HEK293T (cell line): ENCODE measurements around the gene GRIN2C.
A peak's percentile ranks its signal among the peaks of the same experiment; 100 is the strongest.

Experiments used
- CTCF ChIA-PET: fragments of 350-600 bp; formaldehyde crosslinking; extraction: SDS; loops from one replicate; lab custom pipeline; 2021; ENCODE audit warnings: antibody characterized with exemption, inconsistent platforms; lab: Yijun Ruan, JAX
- POLR2A ChIA-PET: fragments of 350-600 bp; formaldehyde crosslinking; extraction: SDS; loops from one replicate; lab custom pipeline; 2020; ENCODE audit warnings: antibody characterized with exemption, inconsistent platforms; lab: Yijun Ruan, JAX
- DNase-seq: peaks from one replicate; pipeline ENCODE4 v3.0.0; 2012; ENCODE audit warnings: mixed read lengths; ENCODE audit errors: extremely low spot score
- ARNT ChIP-seq: fragments of 450-650 bp; IDR thresholded peaks from 2 replicates; pipeline ENCODE4 v1.6.1; 2017; ENCODE audit warnings: mild to moderate bottlenecking
- BHLHE40 ChIP-seq: fragments of 450-650 bp; IDR thresholded peaks from 2 replicates; pipeline ENCODE4 v1.6.1; 2016; ENCODE audit warnings: mild to moderate bottlenecking, moderate library complexity, borderline replicate concordance
- CTBP1 ChIP-seq: fragments of 450-650 bp; IDR thresholded peaks from 2 replicates; pipeline ENCODE4 v1.6.1; 2016; ENCODE audit warnings: borderline replicate concordance
- ELF4 ChIP-seq: fragments of 450-650 bp; IDR thresholded peaks from 2 replicates; pipeline ENCODE4 v1.6.1; 2017; ENCODE audit warnings: antibody characterized with exemption
- FOXA1 ChIP-seq: fragments of 450-650 bp; IDR thresholded peaks from 2 replicates; pipeline ENCODE4 v1.6.1; 2016; ENCODE audit warnings: mild to moderate bottlenecking
- FOXK2 ChIP-seq: fragments of 450-650 bp; IDR thresholded peaks from 2 replicates; pipeline ENCODE4 v1.6.1; 2016; ENCODE audit warnings: mild to moderate bottlenecking
- FOXM1 ChIP-seq: fragments of 450-650 bp; IDR thresholded peaks from 2 replicates; pipeline ENCODE4 v1.6.1; 2017; ENCODE audit warnings: mild to moderate bottlenecking, borderline replicate concordance
- HDGF ChIP-seq: fragments of 450-650 bp; IDR thresholded peaks from 2 replicates; pipeline ENCODE4 v1.6.1; 2017; ENCODE audit warnings: antibody characterized with exemption, borderline replicate concordance
- L3MBTL2 ChIP-seq: fragments of 450-650 bp; conservative IDR thresholded peaks from 2 replicates; pipeline ENCODE4 v1.6.1; 2016; ENCODE audit warnings: mild to moderate bottlenecking
- LEF1 ChIP-seq: fragments of 450-650 bp; IDR thresholded peaks from 2 replicates; pipeline ENCODE4 v1.6.1; 2017; ENCODE audit warnings: mild to moderate bottlenecking, borderline replicate concordance
- NFRKB ChIP-seq: fragments of 450-650 bp; IDR thresholded peaks from 2 replicates; pipeline ENCODE4 v1.6.1; 2016; ENCODE audit warnings: mild to moderate bottlenecking, moderate library complexity
- SP1 ChIP-seq: fragments of 450-650 bp; IDR thresholded peaks from 2 replicates; pipeline ENCODE4 v1.6.1; 2017
- SUZ12 ChIP-seq: fragments of 450-650 bp; IDR thresholded peaks from 2 replicates; pipeline ENCODE4 v1.6.1; 2016; ENCODE audit warnings: mild to moderate bottlenecking
- TARDBP ChIP-seq: fragments of 450-650 bp; IDR thresholded peaks from 2 replicates; pipeline ENCODE4 v1.6.1; 2016
- ZNF384 ChIP-seq: fragments of 450-650 bp; IDR thresholded peaks from 2 replicates; pipeline ENCODE4 v1.6.1; 2016
- TF ChIP-seq, protein P1 (sequence below): fragments of 450-650 bp; IDR thresholded peaks from 2 replicates; pipeline ENCODE4 v1.6.1; 2016

The GRIN2C gene

DNA sequence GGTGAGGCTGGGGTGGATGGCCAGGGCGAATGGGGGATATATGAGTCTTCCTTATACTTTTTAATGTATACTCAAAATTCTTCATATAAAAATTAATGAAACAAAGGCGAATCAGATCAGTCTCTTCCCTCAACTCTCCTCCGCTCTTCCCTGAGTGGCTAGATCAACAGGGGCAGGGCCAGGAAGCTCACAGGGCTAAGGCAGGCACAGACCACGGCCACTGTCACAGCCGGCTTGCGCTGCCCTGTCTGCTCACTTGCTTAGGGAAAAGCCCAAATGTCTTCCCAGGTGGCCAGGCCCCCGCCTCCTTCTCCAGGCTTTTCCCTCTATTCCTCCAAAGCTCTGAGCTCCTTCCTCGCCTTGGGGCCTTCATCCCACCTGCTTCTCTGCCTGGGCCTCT, 6.0 kb downstream of the GRIN2C start:
- POLR2A ChIA-PET: interaction anchor here (0.7 to 3.3 kb wide), 3 partner anchors 10 to 19 kb away, joined by 3 to 39 read pairs (median 26); partner anchors contain the start of gene FDXR
- CTCF ChIA-PET: interaction anchor here (0.6 to 2.7 kb wide), 3 partner anchors 8 to 107 kb away, joined by 4 to 14 read pairs (median 4); no protein-coding TSS in a partner anchor

DNA sequence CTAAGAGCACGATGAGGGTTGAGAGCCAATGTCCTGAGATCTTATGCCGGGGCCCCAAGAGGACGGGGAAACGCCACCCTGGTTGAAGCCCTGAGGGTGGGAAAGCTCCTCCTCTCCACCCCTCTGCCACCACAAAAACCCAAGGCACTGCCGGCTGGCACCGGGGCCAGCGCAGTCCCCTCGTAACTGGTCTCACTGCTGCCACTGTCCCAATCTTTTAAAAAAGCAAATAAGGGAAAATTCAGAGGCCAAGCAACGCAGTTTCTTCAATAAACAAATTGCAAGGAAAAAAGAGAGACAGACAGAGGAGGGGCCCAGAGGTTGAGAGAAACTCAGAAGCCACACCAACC, 6.7 kb downstream of the GRIN2C start:
- ChIA-PET POLR2A (interaction anchor here (0.9 to 3.3 kb wide), 8 partner anchors 9 to 603 kb away, joined by 3 to 39 read pairs (median 6); partner anchors contain the start of genes FDXR, NAT9 and TMEM94), CTCF (interaction anchor here (1.0 to 2.7 kb wide), 3 partner anchors 9 to 11 kb away, joined by 4 to 14 read pairs (median 8); no protein-coding TSS in a partner anchor)
- DNase-seq: no peak
- TF ChIP-seq SUZ12 (no peak), ARNT (no peak), FOXA1 (no peak), FOXK2 (no peak), NFRKB (no peak), L3MBTL2 (no peak), TARDBP (no peak)
- TF ChIP-seq, protein P1, sequence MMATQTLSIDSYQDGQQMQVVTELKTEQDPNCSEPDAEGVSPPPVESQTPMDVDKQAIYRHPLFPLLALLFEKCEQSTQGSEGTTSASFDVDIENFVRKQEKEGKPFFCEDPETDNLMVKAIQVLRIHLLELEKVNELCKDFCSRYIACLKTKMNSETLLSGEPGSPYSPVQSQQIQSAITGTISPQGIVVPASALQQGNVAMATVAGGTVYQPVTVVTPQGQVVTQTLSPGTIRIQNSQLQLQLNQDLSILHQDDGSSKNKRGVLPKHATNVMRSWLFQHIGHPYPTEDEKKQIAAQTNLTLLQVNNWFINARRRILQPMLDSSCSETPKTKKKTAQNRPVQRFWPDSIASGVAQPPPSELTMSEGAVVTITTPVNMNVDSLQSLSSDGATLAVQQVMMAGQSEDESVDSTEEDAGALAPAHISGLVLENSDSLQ: no peak

More for the DNA sequence above, 6.0 kb downstream of the GRIN2C start:
- TF ChIP-seq NFRKB (no peak), L3MBTL2 (no peak), CTBP1 (no peak), FOXM1 (no peak), TARDBP (no peak), FOXA1 (no peak), LEF1 (no peak), SUZ12 (no peak), HDGF (no peak), ELF4 (no peak), BHLHE40 (no peak), ZNF384 (no peak), SP1 (no peak), FOXK2 (no peak)
- TF ChIP-seq, protein P1: no peak
- DNase-seq: no peak

DNA sequence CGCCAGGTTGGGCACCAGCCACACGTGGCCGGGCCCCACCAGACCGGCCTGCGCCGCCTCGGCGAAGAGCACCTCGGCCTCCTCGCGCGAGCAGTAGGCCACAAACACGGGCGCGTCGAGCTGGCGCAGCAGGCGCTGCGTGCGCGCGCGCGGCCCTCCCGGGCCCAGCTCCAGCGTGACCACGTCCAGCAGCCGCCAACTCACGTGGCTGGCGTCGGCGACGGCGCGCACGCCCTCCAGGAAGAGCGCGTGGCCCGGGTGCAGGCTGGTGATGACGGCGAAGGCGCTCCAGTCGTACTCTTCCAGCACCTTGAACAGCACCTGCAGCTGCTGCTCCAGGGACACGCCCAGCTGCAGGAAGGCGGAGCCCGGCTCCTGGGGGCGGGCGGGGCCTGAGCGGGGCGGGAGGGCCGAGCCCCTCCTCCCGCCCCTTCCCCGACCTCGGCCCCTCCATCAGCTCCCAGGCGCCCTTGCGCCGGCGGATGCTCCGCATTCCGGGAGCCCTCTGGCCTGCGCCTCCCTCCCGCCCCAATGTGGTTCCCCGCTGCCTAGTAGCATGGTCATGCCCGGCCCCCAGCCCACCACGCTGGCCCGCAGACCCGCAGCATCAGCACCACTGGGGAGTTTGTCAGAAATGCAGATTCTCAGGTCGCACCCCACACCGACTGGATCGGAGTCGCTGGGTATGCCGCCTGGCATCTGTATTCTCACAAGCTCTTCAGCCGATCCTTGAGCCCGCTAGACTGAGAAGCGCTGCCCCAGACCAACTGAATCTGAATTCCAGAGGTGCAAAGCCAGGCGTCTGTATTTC, 7.2 kb downstream of the GRIN2C start:
- peak; percentile 50 for TF ChIP-seq L3MBTL2
- TF ChIP-seq FOXM1: no peak
- no peak for TF ChIP-seq HDGF
- ChIA-PET CTCF (interaction anchor here (1.0 to 2.7 kb wide), 3 partner anchors 10 to 12 kb away, joined by 4 to 14 read pairs (median 8); no protein-coding TSS in a partner anchor), POLR2A (interaction anchor here (0.6 to 3.3 kb wide), 19 partner anchors 8 to 604 kb away, joined by 3 to 39 read pairs (median 4); partner anchors contain the start of genes FDXR, HID1, NAT9 and TMEM94)
- DNase-seq: peak; percentile 84

DNA sequence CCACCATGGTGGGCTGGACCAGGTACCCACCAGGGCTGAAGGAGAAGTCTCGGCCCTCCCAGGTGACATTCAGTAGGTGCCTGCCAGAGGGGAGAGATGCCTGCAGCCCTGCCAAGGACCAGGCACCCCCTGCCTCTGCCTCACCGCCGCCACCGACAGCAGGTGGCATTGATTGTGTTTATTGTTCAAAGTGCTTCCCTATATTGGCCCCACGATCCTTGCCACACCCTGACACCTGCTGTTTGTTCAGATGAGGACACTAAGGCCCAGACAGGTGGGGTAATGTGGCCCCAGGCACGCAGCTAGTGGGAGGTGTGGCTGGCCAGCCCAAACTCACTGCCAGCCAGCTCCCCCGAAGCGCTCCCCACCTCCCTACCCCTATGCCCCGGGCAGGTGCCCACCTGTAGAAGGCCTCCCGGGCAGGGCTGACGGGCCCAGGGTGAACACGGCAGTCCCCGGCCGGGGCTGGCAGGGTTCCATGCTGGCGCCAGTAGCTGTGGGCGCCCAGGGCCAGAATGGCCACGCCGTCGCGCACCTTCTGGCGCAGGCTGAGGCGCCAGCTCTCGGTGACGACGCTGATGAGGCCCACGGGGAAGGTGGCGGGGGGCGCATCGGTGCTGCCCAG, 8.0 kb downstream of the GRIN2C start:
- DNase-seq: no peak
- TF ChIP-seq LEF1 (no peak), BHLHE40 (no peak), ARNT (no peak), ELF4 (no peak), TARDBP (no peak), FOXK2 (no peak), NFRKB (no peak), ZNF384 (no peak), L3MBTL2 (no peak)
- TF ChIP-seq, protein P1: no peak
- ChIA-PET CTCF (interaction anchor here (1.0 to 2.7 kb wide), 3 partner anchors 9 to 13 kb away, joined by 4 to 14 read pairs (median 8); no protein-coding TSS in a partner anchor), POLR2A (interaction anchor here (0.6 to 3.3 kb wide), 19 partner anchors 8 to 604 kb away, joined by 3 to 39 read pairs (median 4); partner anchors contain the start of genes FDXR, HID1, NAT9 and TMEM94)

DNA sequence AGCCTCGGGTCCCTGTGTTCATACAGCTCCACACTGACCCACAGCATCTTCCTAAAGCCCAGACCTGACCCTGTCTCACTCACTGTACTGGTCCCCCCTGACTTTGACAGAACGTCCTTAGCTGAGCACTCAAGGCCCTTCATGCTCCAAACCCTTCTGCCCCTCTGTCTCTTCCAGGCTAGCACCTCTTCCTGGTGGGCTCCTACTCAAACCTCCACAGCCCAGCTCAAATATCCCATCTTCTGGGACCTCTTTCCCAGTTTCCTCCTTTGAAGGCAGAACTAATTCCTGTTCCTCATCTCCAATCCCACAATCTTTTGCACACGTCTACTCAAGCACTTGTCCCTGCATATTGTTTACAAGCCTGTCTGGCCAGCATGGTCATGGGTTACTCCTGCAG, 8.8 kb downstream of the GRIN2C start:
- DNase-seq: no peak
- ChIA-PET CTCF (interaction anchor here (1.2 kb wide), 1 partner anchor 12 kb away, joined by 3 read pairs; no protein-coding TSS in a partner anchor), POLR2A (interaction anchor here (1.7 kb wide), 1 partner anchor 22 kb away, joined by 6 read pairs; the partner anchor contains the start of gene FDXR)
- TF ChIP-seq ZNF384 (no peak), ELF4 (no peak), LEF1 (no peak), FOXK2 (no peak), CTBP1 (no peak), NFRKB (no peak), L3MBTL2 (no peak), ARNT (no peak), FOXM1 (no peak), FOXA1 (no peak), SUZ12 (no peak), HDGF (no peak), BHLHE40 (no peak), SP1 (no peak), TARDBP (no peak)
- TF ChIP-seq, protein P1: no peak
